VCaP (cell line): ENCODE results near the gene PODN.

Source experiments
- H3K27ac ChIP-seq: fragments of 450-650 bp; 2 replicates; pipeline ENCODE4 v1.5.1; 2017
- TF ChIP-seq, protein P1 (sequence below): fragments of 450-650 bp; conservative IDR thresholded peaks from 2 replicates; pipeline ENCODE4 v1.5.1; 2017; ENCODE audit warnings: mild to moderate bottlenecking, moderate library complexity

PODN gene

DNA sequence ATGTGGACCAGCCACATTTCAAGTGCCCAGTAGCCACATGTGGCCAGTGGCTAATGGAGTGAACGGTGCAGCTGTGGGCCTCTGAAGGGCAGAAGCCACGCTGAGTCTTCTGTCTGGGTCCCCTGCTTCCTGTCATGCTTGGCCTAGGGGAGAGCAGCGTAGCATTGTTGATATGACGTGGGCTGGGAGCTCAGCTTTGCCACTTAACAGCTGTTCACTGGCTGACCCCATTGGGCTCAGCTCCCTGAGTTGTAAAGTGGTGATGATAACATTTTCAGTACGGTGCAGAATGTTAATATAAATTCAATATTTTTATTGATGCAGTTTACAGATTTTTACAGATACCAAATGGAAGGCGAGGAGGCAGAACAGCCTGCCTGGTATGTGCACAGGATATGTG lies 4.5 kb downstream of the PODN start:
- TF ChIP-seq, protein P1, sequence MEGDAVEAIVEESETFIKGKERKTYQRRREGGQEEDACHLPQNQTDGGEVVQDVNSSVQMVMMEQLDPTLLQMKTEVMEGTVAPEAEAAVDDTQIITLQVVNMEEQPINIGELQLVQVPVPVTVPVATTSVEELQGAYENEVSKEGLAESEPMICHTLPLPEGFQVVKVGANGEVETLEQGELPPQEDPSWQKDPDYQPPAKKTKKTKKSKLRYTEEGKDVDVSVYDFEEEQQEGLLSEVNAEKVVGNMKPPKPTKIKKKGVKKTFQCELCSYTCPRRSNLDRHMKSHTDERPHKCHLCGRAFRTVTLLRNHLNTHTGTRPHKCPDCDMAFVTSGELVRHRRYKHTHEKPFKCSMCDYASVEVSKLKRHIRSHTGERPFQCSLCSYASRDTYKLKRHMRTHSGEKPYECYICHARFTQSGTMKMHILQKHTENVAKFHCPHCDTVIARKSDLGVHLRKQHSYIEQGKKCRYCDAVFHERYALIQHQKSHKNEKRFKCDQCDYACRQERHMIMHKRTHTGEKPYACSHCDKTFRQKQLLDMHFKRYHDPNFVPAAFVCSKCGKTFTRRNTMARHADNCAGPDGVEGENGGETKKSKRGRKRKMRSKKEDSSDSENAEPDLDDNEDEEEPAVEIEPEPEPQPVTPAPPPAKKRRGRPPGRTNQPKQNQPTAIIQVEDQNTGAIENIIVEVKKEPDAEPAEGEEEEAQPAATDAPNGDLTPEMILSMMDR = no peak
- no peak overlapping the region for H3K27ac ChIP-seq

DNA sequence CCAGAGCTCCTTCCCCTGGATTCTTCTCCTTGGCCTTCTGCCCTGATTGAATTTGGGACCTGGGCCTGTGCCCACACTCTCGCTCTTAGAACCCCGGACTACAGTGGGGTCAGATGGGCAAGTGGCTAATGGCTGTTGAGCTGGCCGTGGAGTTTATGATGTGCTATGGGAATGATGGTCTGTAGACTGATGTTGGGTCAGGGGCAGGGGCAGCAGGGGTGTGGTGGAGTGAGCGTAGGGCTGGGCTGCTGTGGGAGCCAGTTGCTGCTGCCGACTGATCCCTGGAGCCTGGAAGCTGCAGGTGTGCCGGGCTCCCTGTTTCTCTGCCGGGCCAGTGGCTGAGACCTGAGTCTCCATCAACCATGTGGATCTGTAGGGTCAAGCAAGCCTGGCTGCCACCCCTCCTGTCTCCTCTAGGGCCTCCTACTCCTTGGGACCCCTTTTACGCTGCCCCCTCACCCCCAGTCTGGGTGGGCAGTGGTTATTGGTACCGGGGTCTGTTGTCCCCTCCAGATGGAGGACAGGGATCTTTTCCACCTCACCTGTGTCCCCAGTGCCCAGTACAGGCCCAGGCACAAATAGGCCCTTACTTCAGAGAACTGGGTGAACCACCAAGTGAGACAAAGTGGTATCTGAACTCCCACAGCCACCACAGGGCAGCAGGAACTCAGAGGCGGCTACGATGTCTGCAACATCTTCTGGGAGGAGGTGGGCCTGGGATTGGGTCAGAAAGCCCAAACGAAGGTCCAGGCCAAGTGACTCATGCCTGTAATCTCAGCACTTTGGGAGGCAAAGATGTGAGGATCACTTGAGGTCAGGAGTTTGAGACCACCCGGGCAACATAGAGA lies 5.1 kb downstream of the PODN start:
- TF ChIP-seq, protein P1 = no peak
- no peak overlapping the region for H3K27ac ChIP-seq

DNA sequence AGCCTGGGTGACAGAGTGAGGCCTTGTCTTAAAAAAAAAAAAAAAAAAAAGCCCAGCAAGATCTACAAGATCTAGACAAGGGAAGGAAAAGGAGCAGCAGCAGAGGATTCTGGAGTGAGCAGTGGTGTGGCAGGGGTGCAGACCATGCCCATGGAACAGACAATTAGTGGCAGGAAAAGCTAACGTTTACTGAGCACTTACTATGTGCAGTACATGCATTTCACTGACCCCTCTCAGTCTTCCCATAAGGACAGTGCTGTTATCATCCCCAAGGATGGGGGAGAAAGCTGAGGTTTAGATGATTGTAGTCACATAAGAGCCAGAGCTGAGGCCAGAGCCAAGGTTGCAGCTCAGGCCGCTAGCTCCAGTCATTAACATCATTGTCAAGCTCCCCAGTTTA lies 5.9 kb downstream of the PODN start:
- TF ChIP-seq, protein P1 = no peak
- no peak overlapping the region for H3K27ac ChIP-seq

DNA sequence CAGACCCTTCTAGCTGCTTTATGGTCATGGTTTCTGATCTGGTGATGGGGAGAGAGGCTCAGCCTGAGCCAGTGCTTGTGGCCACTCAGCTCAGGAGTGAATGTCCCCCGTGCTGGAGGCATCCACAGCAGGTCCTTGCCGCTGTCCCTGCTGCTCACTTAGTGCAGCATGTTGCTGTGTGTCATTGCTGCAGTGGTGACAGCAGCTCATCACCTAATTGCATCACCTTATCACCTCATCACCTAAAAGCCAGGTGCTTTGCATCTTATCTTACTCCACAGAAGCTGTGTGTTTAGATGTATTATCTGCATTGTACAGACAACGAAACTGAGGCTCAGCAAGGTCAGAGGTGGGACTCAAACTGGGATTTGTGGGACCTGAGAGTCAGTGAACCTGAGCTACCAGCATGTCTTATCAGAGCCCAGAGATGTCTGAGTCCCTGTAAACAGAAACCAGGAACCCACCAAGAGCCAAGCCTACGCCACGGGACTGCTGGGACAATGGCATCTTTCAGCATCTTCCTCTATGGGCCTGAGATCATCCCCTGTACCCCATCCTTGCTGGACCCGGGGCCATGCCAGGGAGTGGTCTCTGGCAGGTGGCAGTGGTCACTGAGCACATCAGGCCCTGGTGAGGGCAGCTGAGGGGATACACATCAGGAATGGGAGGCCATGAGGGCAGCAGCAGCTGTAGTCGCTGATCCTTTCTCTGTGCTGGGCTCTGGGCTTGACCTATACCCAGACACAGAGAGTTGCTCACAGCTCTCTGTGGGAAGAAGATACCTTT lies 6.5 kb downstream of the PODN start:
- TF ChIP-seq, protein P1 = no peak
- no peak overlapping the region for H3K27ac ChIP-seq

DNA sequence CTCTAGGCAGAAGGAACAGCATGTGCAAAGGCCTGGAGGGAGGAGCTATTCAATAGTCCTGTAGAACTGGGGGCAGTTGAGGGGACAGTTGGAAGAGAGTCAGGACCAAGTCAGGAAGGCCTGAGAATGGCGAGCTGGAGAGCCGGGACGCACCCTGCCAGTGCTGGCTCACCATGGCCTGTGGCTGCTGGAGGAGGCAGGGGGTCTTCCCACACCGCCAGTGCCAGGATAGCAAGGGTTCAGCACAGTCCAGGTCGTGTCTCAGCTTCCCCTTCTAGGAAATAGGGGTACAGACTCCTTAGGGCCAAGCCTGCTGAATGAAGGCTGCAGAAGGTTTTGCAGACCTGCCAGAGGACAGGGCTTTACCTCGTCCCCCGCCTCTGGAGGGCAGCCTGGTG lies 7.3 kb downstream of the PODN start:
- TF ChIP-seq, protein P1 = no peak
- H3K27ac ChIP-seq = no peak overlapping the region

DNA sequence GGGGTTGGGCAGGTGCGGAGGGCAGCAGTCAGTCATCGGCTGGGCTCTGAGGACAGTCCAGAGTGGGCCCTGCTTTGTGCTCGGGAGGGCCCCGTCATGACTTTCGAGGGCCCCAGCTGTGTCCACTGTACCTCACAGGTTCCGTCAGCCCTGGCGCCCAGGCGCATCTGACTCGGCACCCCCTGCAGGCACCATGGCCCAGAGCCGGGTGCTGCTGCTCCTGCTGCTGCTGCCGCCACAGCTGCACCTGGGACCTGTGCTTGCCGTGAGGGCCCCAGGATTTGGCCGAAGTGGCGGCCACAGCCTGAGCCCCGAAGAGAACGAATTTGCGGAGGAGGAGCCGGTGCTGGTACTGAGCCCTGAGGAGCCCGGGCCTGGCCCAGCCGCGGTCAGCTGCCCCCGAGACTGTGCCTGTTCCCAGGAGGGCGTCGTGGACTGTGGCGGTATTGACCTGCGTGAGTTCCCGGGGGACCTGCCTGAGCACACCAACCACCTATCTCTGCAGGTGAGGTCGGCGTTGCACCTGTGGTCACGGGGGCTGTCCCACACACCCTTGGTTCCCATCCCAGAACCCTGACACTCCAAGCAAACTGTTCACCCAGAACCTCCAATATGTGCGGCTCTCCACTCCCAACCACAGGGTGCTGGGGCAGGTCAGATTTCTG lies 7.8 kb downstream of the PODN start:
- no peak overlapping the region for H3K27ac ChIP-seq
- TF ChIP-seq, protein P1 = no peak

DNA sequence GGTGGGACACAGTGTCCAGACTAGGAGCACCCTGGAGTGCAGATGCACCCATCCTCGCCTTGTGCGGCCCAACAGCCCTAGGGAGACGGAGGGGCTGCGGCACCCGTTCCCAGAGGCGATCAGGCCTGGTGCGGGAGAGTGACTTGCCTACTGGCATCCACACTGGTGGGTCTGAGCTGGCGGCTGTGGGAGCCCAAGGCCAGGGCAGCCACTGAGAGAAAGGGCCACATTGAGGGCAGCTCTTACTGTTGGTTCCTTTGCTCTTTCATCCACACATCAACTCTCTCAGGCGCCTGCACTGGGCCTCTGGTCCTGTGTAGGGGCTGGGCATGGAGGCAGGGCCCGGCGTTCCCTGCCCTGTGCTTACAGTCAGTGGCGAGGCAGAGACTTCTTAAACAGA lies 8.6 kb downstream of the PODN start:
- TF ChIP-seq, protein P1 = no peak
- no peak overlapping the region for H3K27ac ChIP-seq
